Natural killer cell (primary cell): ENCODE results near the gene IRS1. TPM values are rescaled to one million over a fixed set of nuclear protein-coding genes. Genes with fewer than 3 reads are reported as not detected.

Experiments
- ATAC-seq, 3 donors: fragments of 150-1000 bp in 2 of 3; fragments of 200-7000 bp in 1 of 3; cut with Tn5 transposase; 1 replicate in 1 of 3; 2 replicates in 2 of 3; pipeline ENCODE4 v1.10.0; 2021; ENCODE audit warnings: mild to moderate bottlenecking in 2 of 3, moderate library complexity in 2 of 3
- DNase-seq, 2 donors: peaks; one replicate each; pipeline versions ENCODE4 v3.0.0 to v3.0.0-alpha.2; 2013 to 2021; ENCODE audit warnings: mixed read lengths in 1 of 2
- H3K27ac ChIP-seq: one replicate; pipeline ENCODE4 v1.5.1; 2013; ENCODE audit warnings: mild to moderate bottlenecking, low read length
- H3K27me3 ChIP-seq: one replicate; pipeline ENCODE4 v1.6.1; 2013; ENCODE audit warnings: low read length; ENCODE audit not compliant: control insufficient read depth, insufficient read depth
- H3K36me3 ChIP-seq: one replicate; pipeline ENCODE4 v1.6.1; 2013; ENCODE audit warnings: low read length; ENCODE audit not compliant: control insufficient read depth, insufficient read depth
- H3K4me1 ChIP-seq: one replicate; pipeline ENCODE4 v1.6.1; 2013; ENCODE audit warnings: low read length; ENCODE audit not compliant: control insufficient read depth, insufficient read depth
- H3K4me3 ChIP-seq: one replicate; pipeline ENCODE4 v1.5.1; 2013; ENCODE audit warnings: low read length
- H3K9me3 ChIP-seq: one replicate; pipeline ENCODE4 v1.6.1; 2013; ENCODE audit warnings: low read length; ENCODE audit not compliant: control insufficient read depth, insufficient read depth
- H3K27ac Mint-ChIP-seq, 2 donors: one replicate each; pipeline ENCODE4 v1.8.0; 2022; ENCODE audit warnings: mild to moderate bottlenecking in 2 of 2, mixed read lengths in 2 of 2, moderate library complexity in 1 of 2
- H3K27me3 Mint-ChIP-seq, 2 donors: one replicate each; pipeline ENCODE4 v1.8.0; 2022; ENCODE audit warnings: low read depth in 2 of 2, mixed read lengths in 2 of 2
- H3K36me3 Mint-ChIP-seq: one replicate; pipeline ENCODE4 v1.8.0; 2022; ENCODE audit warnings: mixed read lengths
- H3K4me1 Mint-ChIP-seq, 2 donors: one replicate each; pipeline ENCODE4 v1.8.0; 2022; ENCODE audit warnings: mixed read lengths in 2 of 2
- H3K4me3 Mint-ChIP-seq: one replicate; pipeline ENCODE4 v1.8.0; 2022; ENCODE audit warnings: mild to moderate bottlenecking, moderate library complexity, mixed read lengths
- H3K9me3 Mint-ChIP-seq, 2 donors: one replicate each; pipeline ENCODE4 v1.8.0; 2022; ENCODE audit warnings: mixed read lengths in 2 of 2
- WGBS: methylation state at CpG from one replicate; pipeline ENCODE4 v1.1.7; 2013; ENCODE audit warnings: missing lambda C conversion rate; ENCODE audit not compliant: insufficient coverage; 5-methylcytosine and 5-hydroxymethylcytosine counted together
- intact Hi-C: fragments of 100-400 bp; cut with micrococcal nuclease; formaldehyde crosslinking; loops from one replicate; pipeline ENCODE4 v1.14.2; 2022
- total RNA-seq, 4 donors: library from RNA; stranded (reverse); fragments of 120-200 nt in 1 of 4; gene quantifications; one replicate each; pipeline versions ENCODE4 v1.2.3 to v1.2.4, GENCODE V29; 2013 to 2022
- TF ChIP-seq, protein P1 (sequence below): fragments of 200-600 bp; IDR thresholded peaks from one replicate; pipeline ENCODE4 v1.8.0; 2022; ENCODE audit warnings: antibody characterized with exemption

The IRS1 gene
- total RNA-seq, 3 donors from 2014 or later (not counting 1 experiment from before 2014, with no cell fraction given) = 0.09 to 0.55 (median 0.36) TPM

DNA sequence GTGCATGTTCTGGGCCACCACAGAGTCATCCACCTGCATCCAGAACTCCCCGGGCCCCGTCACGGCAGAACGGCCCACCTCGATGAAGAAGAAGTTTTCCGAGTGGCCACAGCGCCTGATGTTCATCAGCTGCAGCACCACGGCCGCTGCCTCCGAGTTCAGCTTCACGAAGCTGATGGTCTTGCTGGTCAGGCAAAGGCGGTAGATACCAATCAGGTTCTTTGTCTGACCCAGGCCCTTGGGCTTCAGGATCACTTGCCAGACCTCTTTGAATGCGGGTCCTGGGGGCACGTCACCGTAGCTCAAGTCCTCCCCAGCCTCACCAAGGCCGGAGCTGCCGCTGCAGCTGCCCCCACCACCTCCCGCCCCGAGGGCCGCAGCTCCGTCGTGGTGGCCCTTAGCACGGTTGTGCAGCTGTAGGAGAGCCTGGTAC lies 1.6 kb downstream of the IRS1 start:
- peaks cover 9 to 19% of the 10 kb centered on the region in 2 donors for H3K4me1 Mint-ChIP-seq
- Histone ChIP-seq H3K36me3 (no peaks in the 10 kb centered on the region), H3K4me1 (peaks cover 32% of the 10 kb centered on the region), H3K27ac (no peak overlapping the region), H3K9me3 (no peaks in the 10 kb centered on the region), H3K4me3 (peak overlapping the region; percentile 59), H3K27me3 (peaks cover 32% of the 10 kb centered on the region)
- H3K36me3 Mint-ChIP-seq = no peaks in the 10 kb centered on the region
- 74% methylated on average over 23 of the region's 23 CpGs for WGBS
- TF ChIP-seq, protein P1, sequence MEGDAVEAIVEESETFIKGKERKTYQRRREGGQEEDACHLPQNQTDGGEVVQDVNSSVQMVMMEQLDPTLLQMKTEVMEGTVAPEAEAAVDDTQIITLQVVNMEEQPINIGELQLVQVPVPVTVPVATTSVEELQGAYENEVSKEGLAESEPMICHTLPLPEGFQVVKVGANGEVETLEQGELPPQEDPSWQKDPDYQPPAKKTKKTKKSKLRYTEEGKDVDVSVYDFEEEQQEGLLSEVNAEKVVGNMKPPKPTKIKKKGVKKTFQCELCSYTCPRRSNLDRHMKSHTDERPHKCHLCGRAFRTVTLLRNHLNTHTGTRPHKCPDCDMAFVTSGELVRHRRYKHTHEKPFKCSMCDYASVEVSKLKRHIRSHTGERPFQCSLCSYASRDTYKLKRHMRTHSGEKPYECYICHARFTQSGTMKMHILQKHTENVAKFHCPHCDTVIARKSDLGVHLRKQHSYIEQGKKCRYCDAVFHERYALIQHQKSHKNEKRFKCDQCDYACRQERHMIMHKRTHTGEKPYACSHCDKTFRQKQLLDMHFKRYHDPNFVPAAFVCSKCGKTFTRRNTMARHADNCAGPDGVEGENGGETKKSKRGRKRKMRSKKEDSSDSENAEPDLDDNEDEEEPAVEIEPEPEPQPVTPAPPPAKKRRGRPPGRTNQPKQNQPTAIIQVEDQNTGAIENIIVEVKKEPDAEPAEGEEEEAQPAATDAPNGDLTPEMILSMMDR = no peak
- intact Hi-C loops = no loop called here
- no peak for DNase-seq
- ATAC-seq = no peak
- no peak overlapping the region for H3K27ac Mint-ChIP-seq
- H3K9me3 Mint-ChIP-seq = no peaks in the 10 kb centered on the region
- H3K27me3 Mint-ChIP-seq = peaks cover 40 to 56% of the 10 kb centered on the region in 2 donors
- H3K4me3 Mint-ChIP-seq = peak overlapping the region; percentile 78

DNA sequence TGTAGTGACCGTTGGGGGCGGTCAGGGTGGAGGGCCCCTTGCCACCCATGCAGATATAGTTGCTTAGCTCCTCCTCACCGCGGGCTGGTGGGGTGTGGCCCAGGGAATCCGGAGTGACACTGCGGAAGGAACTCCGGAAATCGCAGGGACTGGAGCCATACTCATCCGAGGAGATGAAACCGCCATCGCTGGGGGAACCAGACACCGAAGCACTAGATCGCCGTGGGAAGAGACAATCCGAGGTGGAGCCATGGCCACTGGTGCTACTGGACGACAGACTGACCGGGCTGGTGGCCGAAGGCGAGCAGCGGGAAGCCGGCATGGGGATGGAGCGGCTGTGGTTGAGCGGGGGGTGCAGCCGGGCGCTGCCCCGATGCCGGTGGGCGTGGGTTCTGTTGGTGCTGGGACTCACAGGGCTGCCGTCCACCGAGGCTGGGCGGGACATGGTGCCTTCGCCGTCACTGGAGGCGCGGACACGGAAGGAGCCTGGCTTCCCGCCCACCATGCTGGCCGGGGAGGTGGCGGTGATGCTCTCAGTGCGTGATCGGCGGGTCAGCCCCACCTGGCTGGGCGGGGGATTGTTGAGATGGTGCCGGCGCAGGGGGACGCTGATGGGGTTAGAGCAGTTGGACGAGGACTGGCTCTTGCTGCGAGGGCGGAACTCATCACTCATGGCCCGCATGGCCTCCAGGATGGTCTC lies 2.2 kb downstream of the IRS1 start:
- Mint-ChIP-seq H3K27me3 (peaks cover 36 to 50% of the 10 kb centered on the region in 2 donors), H3K36me3 (no peaks in the 10 kb centered on the region), H3K4me3 (peak overlapping the region; percentile 65), H3K27ac (no peak overlapping the region), H3K9me3 (no peaks in the 10 kb centered on the region), H3K4me1 (peaks cover 9 to 21% of the 10 kb centered on the region in 2 donors)
- Histone ChIP-seq H3K27me3 (peaks cover 32% of the 10 kb centered on the region), H3K36me3 (no peaks in the 10 kb centered on the region), H3K27ac (no peak overlapping the region), H3K4me3 (no peak overlapping the region), H3K4me1 (peaks cover 33% of the 10 kb centered on the region), H3K9me3 (no peaks in the 10 kb centered on the region)
- DNase-seq (peak in 1 of 2 donors; percentile 7), ATAC-seq (no peak)
- WGBS = 97% methylated on average over 50 of the region's 50 CpGs
- intact Hi-C loops = no loop called here
- TF ChIP-seq, protein P1 = no peak

DNA sequence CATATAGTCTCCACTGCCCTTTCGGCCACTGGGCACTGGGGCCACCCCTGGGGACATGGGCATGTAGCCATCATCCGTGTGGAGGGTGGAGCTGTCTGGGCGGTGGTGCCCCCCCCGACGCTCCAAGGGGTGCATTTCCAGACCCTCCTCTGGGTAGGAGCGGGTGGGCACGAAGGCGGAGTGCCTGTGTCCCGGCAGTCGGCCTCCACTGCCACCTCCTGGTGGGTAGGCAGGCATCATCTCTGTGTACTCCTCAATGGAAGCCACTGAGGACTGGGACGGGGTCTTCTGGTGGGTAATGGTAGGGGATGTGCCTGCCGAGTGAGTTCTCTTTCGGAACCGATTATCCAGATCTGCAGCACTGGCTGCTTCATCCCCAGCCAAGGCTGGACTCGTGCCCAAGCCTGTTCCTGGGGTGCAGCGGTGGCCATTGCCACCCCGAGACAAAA lies 2.8 kb downstream of the IRS1 start:
- no peak overlapping the region for H3K4me3 Mint-ChIP-seq
- intact Hi-C loops = no loop called here
- H3K9me3 Mint-ChIP-seq = no peaks in the 10 kb centered on the region
- DNase-seq (peak in 1 of 2 donors; percentile 23), ATAC-seq (no peak)
- no peaks in the 10 kb centered on the region for H3K36me3 Mint-ChIP-seq
- H3K27ac Mint-ChIP-seq = no peak overlapping the region
- TF ChIP-seq, protein P1 = no peak
- H3K27me3 Mint-ChIP-seq = peaks cover 35 to 47% of the 10 kb centered on the region in 2 donors
- H3K4me3 ChIP-seq = no peak overlapping the region
- H3K27ac ChIP-seq = no peak overlapping the region
- no peaks in the 10 kb centered on the region for H3K9me3 ChIP-seq
- H3K36me3 ChIP-seq = no peaks in the 10 kb centered on the region
- peaks cover 29% of the 10 kb centered on the region for H3K27me3 ChIP-seq
- H3K4me1 ChIP-seq = peaks cover 39% of the 10 kb centered on the region
- peaks cover 9 to 26% of the 10 kb centered on the region in 2 donors for H3K4me1 Mint-ChIP-seq
- 80% methylated on average over 17 of the region's 17 CpGs for WGBS
